ENCODE data around the gene GBF1.

DNA sequence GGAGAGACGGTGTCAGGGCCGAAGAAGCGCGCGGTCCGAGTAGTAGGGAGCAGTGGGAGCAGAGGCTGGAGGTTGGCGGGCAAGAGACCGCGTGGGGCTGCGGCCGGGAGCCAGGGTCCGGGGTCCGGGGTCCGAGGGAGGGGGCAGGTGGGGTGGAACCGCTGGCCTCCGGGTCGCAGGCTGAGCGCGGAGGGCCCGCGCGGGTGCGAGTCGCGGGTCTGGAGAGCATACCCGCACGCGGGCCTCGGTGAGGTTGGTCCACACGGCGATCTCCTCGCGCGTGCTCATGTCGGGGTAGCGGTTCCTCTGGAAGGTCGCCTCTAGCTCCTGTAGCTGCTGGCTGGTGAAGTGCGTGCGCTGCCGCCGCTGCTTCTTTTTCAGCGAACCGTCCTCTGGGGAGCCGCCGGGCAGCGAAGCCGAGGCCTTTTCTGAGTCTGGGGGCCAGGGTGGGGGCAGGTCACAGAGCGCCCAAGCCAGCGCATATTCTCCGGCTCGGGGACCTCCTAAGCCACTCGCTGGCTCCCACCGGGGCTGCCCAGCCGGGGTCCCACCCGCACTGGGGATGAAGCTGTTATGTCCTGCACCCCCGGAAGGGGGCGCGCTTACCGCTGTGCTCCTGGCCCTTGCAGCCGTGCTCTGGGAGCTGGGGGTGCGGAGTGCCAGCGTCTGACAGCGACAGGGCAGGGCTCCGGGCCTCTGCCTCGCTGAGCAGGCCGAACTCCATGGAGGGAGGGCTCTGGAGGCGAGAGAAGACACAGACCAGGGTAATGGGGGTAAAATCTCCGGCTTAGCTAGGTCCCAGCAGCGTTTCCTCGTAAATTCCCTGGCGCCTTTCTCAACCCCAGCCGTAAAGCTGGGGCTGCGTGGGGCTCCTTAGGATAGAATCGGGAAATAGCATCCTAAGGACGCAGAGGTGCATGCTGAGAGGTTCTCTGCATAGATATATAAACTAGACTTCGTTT, 13.7 kb upstream of the GBF1 start:
- TF ChIP-seq CTCF (optimal IDR thresholded peaks at IDR 0.05 in 1 of 3, IDR thresholded peaks at IDR 0.05 in 1 of 3, conservative IDR thresholded peaks at IDR 0.05 in 1 of 3; ENCODE audit: extremely low read depth in 1 of 3, insufficient read depth in 2 of 3, low read length in 3 of 3), result peak; percentile 82 to 98 (median 93)
- peak; percentile 22 for TF ChIP-seq EZH2 (IDR thresholded peaks at IDR 0.05; ENCODE audit: low read length)
